ENCODE results near the gene SEC23B.

GRCh38 chr20:18515973-18516372 lies 8.2 kb downstream of the SEC23B start:
- TF ChIP-seq CTCF (IDR thresholded peaks at IDR 0.05; ENCODE audit: poor library complexity, severe bottlenecking): no peak
- TF ChIP-seq RAD21 (conservative IDR thresholded peaks at IDR 0.05): no peak
- TF ChIP-seq MXI1 (conservative IDR thresholded peaks at IDR 0.05; ENCODE audit: poor library complexity, severe bottlenecking): no peak
- no peak for TF ChIP-seq REST (IDR thresholded peaks at IDR 0.05; ENCODE audit: borderline replicate concordance)
- TF ChIP-seq EZH2 (IDR thresholded peaks at IDR 0.05; ENCODE audit: borderline replicate concordance, insufficient read depth, low read length, poor library complexity, severe bottlenecking): no peak
- TF ChIP-seq POLR2AphosphoS5 (IDR thresholded peaks at IDR 0.05): no peak
- no peak for TF ChIP-seq EP300 (conservative IDR thresholded peaks at IDR 0.05; ENCODE audit: poor library complexity, severe bottlenecking)

Measured in neural cell (in vitro differentiated cells).